ENCODE results near the gene SNTG2.

- TF ChIP-seq CTCF (conservative IDR thresholded peaks at IDR 0.05; ENCODE audit: low read length) (no peak), EZH2phosphoT487 (IDR thresholded peaks at IDR 0.05; ENCODE audit: borderline replicate concordance, low read depth, low read length) (no peak)
Measured at GRCh38 chr2:1339388-1340140, 388.9 kb downstream of the SNTG2 start.
